ENCODE results near the gene ENHO. TPM values are rescaled to one million over a fixed set of nuclear protein-coding genes. Genes with fewer than 3 reads are reported as not detected.

Gene ENHO
- total and polyA plus RNA-seq, 2 experiments from 2014 or later: 13.8 to 19.7 TPM

GRCh38 chr9:34557426-34558321 lies 34.9 kb upstream of the ENHO start:
- no peak overlapping the region for H3K27ac ChIP-seq (ENCODE audit: low read depth)
- no peak overlapping the region for H3K4me3 ChIP-seq
- H3K27me3 ChIP-seq (ENCODE audit: insufficient read depth): no peaks in the 10 kb centered on the region
- TF ChIP-seq STAT1 (IDR thresholded peaks at IDR 0.05; ENCODE audit: unreplicated experiment): no peak
- TF ChIP-seq NANOG (IDR thresholded peaks at IDR 0.05; ENCODE audit: borderline replicate concordance): no peak
- TF ChIP-seq, protein P1, sequence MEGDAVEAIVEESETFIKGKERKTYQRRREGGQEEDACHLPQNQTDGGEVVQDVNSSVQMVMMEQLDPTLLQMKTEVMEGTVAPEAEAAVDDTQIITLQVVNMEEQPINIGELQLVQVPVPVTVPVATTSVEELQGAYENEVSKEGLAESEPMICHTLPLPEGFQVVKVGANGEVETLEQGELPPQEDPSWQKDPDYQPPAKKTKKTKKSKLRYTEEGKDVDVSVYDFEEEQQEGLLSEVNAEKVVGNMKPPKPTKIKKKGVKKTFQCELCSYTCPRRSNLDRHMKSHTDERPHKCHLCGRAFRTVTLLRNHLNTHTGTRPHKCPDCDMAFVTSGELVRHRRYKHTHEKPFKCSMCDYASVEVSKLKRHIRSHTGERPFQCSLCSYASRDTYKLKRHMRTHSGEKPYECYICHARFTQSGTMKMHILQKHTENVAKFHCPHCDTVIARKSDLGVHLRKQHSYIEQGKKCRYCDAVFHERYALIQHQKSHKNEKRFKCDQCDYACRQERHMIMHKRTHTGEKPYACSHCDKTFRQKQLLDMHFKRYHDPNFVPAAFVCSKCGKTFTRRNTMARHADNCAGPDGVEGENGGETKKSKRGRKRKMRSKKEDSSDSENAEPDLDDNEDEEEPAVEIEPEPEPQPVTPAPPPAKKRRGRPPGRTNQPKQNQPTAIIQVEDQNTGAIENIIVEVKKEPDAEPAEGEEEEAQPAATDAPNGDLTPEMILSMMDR (conservative IDR thresholded peaks at IDR 0.05; ENCODE audit: low read depth in 2 of 2): no peak
- no peak for TF ChIP-seq JUNB (IDR thresholded peaks at IDR 0.05; ENCODE audit: unreplicated experiment)
- TF ChIP-seq, protein P2, sequence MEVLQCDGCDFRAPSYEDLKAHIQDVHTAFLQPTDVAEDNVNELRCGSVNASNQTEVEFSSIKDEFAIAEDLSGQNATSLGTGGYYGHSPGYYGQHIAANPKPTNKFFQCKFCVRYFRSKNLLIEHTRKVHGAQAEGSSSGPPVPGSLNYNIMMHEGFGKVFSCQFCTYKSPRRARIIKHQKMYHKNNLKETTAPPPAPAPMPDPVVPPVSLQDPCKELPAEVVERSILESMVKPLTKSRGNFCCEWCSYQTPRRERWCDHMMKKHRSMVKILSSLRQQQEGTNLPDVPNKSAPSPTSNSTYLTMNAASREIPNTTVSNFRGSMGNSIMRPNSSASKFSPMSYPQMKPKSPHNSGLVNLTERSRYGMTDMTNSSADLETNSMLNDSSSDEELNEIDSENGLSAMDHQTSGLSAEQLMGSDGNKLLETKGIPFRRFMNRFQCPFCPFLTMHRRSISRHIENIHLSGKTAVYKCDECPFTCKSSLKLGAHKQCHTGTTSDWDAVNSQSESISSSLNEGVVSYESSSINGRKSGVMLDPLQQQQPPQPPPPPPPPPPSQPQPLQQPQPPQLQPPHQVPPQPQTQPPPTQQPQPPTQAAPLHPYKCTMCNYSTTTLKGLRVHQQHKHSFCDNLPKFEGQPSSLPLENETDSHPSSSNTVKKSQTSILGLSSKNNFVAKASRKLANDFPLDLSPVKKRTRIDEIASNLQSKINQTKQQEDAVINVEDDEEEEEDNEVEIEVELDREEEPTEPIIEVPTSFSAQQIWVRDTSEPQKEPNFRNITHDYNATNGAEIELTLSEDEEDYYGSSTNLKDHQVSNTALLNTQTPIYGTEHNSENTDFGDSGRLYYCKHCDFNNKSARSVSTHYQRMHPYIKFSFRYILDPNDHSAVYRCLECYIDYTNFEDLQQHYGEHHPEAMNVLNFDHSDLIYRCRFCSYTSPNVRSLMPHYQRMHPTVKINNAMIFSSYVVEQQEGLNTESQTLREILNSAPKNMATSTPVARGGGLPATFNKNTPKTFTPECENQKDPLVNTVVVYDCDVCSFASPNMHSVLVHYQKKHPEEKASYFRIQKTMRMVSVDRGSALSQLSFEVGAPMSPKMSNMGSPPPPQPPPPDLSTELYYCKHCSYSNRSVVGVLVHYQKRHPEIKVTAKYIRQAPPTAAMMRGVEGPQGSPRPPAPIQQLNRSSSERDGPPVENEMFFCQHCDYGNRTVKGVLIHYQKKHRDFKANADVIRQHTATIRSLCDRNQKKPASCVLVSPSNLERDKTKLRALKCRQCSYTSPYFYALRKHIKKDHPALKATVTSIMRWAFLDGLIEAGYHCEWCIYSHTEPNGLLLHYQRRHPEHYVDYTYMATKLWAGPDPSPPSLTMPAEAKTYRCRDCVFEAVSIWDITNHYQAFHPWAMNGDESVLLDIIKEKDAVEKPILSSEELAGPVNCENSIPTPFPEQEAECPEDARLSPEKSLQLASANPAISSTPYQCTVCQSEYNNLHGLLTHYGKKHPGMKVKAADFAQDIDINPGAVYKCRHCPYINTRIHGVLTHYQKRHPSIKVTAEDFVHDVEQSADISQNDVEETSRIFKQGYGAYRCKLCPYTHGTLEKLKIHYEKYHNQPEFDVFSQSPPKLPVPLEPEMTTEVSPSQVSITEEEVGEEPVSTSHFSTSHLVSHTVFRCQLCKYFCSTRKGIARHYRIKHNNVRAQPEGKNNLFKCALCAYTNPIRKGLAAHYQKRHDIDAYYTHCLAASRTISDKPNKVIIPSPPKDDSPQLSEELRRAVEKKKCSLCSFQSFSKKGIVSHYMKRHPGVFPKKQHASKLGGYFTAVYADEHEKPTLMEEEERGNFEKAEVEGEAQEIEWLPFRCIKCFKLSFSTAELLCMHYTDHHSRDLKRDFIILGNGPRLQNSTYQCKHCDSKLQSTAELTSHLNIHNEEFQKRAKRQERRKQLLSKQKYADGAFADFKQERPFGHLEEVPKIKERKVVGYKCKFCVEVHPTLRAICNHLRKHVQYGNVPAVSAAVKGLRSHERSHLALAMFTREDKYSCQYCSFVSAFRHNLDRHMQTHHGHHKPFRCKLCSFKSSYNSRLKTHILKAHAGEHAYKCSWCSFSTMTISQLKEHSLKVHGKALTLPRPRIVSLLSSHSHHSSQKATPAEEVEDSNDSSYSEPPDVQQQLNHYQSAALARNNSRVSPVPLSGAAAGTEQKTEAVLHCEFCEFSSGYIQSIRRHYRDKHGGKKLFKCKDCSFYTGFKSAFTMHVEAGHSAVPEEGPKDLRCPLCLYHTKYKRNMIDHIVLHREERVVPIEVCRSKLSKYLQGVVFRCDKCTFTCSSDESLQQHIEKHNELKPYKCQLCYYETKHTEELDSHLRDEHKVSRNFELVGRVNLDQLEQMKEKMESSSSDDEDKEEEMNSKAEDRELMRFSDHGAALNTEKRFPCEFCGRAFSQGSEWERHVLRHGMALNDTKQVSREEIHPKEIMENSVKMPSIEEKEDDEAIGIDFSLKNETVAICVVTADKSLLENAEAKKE (CRISPR knock-in tag; IDR thresholded peaks at IDR 0.05): no peak
- TF ChIP-seq EZH2 (IDR thresholded peaks at IDR 0.05; ENCODE audit: low read depth, unreplicated experiment): no peak
- no peak for TF ChIP-seq CREB1 (CRISPR knock-in tag; IDR thresholded peaks at IDR 0.05; ENCODE audit: low read depth)
- TF ChIP-seq, protein P3, sequence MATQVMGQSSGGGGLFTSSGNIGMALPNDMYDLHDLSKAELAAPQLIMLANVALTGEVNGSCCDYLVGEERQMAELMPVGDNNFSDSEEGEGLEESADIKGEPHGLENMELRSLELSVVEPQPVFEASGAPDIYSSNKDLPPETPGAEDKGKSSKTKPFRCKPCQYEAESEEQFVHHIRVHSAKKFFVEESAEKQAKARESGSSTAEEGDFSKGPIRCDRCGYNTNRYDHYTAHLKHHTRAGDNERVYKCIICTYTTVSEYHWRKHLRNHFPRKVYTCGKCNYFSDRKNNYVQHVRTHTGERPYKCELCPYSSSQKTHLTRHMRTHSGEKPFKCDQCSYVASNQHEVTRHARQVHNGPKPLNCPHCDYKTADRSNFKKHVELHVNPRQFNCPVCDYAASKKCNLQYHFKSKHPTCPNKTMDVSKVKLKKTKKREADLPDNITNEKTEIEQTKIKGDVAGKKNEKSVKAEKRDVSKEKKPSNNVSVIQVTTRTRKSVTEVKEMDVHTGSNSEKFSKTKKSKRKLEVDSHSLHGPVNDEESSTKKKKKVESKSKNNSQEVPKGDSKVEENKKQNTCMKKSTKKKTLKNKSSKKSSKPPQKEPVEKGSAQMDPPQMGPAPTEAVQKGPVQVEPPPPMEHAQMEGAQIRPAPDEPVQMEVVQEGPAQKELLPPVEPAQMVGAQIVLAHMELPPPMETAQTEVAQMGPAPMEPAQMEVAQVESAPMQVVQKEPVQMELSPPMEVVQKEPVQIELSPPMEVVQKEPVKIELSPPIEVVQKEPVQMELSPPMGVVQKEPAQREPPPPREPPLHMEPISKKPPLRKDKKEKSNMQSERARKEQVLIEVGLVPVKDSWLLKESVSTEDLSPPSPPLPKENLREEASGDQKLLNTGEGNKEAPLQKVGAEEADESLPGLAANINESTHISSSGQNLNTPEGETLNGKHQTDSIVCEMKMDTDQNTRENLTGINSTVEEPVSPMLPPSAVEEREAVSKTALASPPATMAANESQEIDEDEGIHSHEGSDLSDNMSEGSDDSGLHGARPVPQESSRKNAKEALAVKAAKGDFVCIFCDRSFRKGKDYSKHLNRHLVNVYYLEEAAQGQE (IDR thresholded peaks at IDR 0.05; ENCODE audit: unreplicated experiment): no peak
- no peak for TF ChIP-seq ZNF331 (CRISPR knock-in tag; IDR thresholded peaks at IDR 0.05; ENCODE audit: low read depth)
- TF ChIP-seq EZH2phosphoT487 (IDR thresholded peaks at IDR 0.05; ENCODE audit: unreplicated experiment): no peak
- TF ChIP-seq ZNF114 (CRISPR knock-in tag; IDR thresholded peaks at IDR 0.05): no peak
- TF ChIP-seq, protein P4, sequence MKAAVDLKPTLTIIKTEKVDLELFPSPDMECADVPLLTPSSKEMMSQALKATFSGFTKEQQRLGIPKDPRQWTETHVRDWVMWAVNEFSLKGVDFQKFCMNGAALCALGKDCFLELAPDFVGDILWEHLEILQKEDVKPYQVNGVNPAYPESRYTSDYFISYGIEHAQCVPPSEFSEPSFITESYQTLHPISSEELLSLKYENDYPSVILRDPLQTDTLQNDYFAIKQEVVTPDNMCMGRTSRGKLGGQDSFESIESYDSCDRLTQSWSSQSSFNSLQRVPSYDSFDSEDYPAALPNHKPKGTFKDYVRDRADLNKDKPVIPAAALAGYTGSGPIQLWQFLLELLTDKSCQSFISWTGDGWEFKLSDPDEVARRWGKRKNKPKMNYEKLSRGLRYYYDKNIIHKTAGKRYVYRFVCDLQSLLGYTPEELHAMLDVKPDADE (IDR thresholded peaks at IDR 0.05): no peak
- TF ChIP-seq POLR2AphosphoS5 (IDR thresholded peaks at IDR 0.05; ENCODE audit: low read depth): no peak
- no peaks in the 10 kb centered on the region for H3K79me2 ChIP-seq (replicated peaks; ENCODE audit: insufficient read depth)
- Mint-ChIP-seq H3K9me3 (no peaks in the 10 kb centered on the region), H3K4me3 (no peak overlapping the region), H3K4me1 (peaks cover 42% of the 10 kb centered on the region), H3K27me3 (ENCODE audit: insufficient read depth, low read depth, poor library complexity) (peaks cover 20% of the 10 kb centered on the region), H3K36me3 (ENCODE audit: low read depth) (no peaks in the 10 kb centered on the region), H3K27ac (no peak overlapping the region)
- no peaks in the 10 kb centered on the region for H3K9me2 ChIP-seq (ENCODE audit: insufficient read depth)
- no peak for DNase-seq (ENCODE audit: low spot score)
- peaks cover 29% of the 10 kb centered on the region for H3K4me1 ChIP-seq (ENCODE audit: insufficient read depth)
- H2AFZ ChIP-seq: no peak overlapping the region
- H3K4me2 ChIP-seq: no peak overlapping the region
- no peaks in the 10 kb centered on the region for H3K36me3 ChIP-seq (ENCODE audit: insufficient read depth)
- H4K20me1 ChIP-seq (replicated peaks; ENCODE audit: insufficient read depth): no peaks in the 10 kb centered on the region
- H3F3A ChIP-seq (replicated peaks; ENCODE audit: low read depth): no peaks in the 10 kb centered on the region
- ATAC-seq: no peak

Data from GM23338 (cell line).